Vagina (tissue), 2 donors: Measurements from ENCODE around the gene PHACTR2. TPM values are rescaled to one million over a fixed set of nuclear protein-coding genes. Genes with fewer than 3 reads are reported as not detected.
"Not testable (repeated sequence)": the region's sequence is repeated elsewhere in the genome, so short reads cannot be mapped to it uniquely, and the experiment has no call there.

Experiments
- DNase-seq, 2 donors: peaks; one replicate each; pipeline ENCODE4 v3.0.0-alpha.2; 2017; ENCODE audit errors: extremely low spot score in 2 of 2
- H3K27ac ChIP-seq: fragments of 200-600 bp; sonication (generic); one replicate; pipeline ENCODE4 v1.5.1; 2019
- H3K27me3 ChIP-seq: fragments of 200-600 bp; sonication (generic); one replicate; pipeline ENCODE4 v1.5.1; 2019
- H3K36me3 ChIP-seq, 2 donors: fragments of 200-600 bp; sonication (generic); one replicate each; pipeline ENCODE4 v1.5.1; 2017 to 2019
- H3K4me1 ChIP-seq: fragments of 200-600 bp; sonication (generic); one replicate; pipeline ENCODE4 v1.5.1; 2019
- H3K4me3 ChIP-seq, 2 donors: fragments of 200-600 bp; sonication (generic); 1 replicate in 1 of 2; 2 replicates in 1 of 2; pipeline ENCODE4 v1.5.1; 2016 to 2019
- H3K9me3 ChIP-seq: fragments of 200-600 bp; sonication (generic); one replicate; pipeline ENCODE4 v1.5.1; 2019
- POLR2A ChIP-seq, 2 donors: fragments of 450-650 bp; IDR thresholded peaks; one replicate each; pipeline ENCODE4 v1.6.1; 2017; ENCODE audit warnings: antibody characterized with exemption in 2 of 2, mild to moderate bottlenecking in 2 of 2, moderate library complexity in 2 of 2
- POLR2AphosphoS5 ChIP-seq, 2 donors: sonication (generic); formaldehyde crosslinking; IDR thresholded peaks; one replicate each; pipeline ENCODE4 v1.9.0; 2017; ENCODE audit warnings: antibody characterized with exemption in 2 of 2, mild to moderate bottlenecking in 2 of 2, low read depth in 1 of 2; ENCODE audit not compliant: insufficient read depth in 1 of 2
- intact Hi-C: fragments of 100-400 bp; cut with DNase I; formaldehyde crosslinking; loops from one replicate; pipeline ENCODE4 v1.15.1; 2023
- total RNA-seq: library from RNA; depleted of rRNA; stranded (reverse); fragments of >200 nt; gene quantifications from one replicate; pipeline ENCODE4 v1.2.3, GENCODE V29; 2016
- TF ChIP-seq, protein P1 (sequence below), 3 experiments: fragments of 450-650 bp in 2 of 3; fragments of 200-600 bp in 1 of 3; sonication (generic) in 1 of 3; IDR thresholded peaks; one replicate each; pipeline ENCODE4 v1.5.1; 2017 to 2019; ENCODE audit warnings: antibody characterized with exemption in 3 of 3, mild to moderate bottlenecking in 2 of 3, moderate library complexity in 2 of 3

Gene PHACTR2
- total RNA-seq, 1 donor from 2014 or later = 61.6 TPM

DNA sequence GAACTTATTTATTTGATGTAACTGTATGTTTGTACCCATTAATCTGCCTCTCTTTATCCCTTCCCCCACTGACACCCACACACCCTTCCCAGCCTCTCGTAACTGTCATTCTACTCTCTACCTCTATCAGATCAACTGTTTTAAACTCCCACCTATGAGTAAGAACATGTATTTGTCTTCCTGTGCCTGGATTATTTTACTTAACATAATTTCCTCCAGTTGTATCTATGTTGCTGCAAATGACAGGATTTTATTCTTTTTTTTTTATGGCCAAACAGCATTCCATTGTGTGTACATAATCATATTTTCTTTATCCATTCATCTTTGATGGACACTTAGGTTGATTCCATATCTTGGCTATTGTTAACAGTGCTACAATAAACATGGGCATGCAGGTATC, 49.3 kb downstream of the PHACTR2 start:
- no peak for DNase-seq
- Histone ChIP-seq H3K27me3 (no peaks in the 10 kb centered on the region), H3K36me3 (no peaks in the 10 kb centered on the region), H3K4me1 (no peaks in the 10 kb centered on the region), H3K4me3 (no peak overlapping the region), H3K27ac (no peak overlapping the region), H3K9me3 (no peaks in the 10 kb centered on the region)
- TF ChIP-seq, protein P1, sequence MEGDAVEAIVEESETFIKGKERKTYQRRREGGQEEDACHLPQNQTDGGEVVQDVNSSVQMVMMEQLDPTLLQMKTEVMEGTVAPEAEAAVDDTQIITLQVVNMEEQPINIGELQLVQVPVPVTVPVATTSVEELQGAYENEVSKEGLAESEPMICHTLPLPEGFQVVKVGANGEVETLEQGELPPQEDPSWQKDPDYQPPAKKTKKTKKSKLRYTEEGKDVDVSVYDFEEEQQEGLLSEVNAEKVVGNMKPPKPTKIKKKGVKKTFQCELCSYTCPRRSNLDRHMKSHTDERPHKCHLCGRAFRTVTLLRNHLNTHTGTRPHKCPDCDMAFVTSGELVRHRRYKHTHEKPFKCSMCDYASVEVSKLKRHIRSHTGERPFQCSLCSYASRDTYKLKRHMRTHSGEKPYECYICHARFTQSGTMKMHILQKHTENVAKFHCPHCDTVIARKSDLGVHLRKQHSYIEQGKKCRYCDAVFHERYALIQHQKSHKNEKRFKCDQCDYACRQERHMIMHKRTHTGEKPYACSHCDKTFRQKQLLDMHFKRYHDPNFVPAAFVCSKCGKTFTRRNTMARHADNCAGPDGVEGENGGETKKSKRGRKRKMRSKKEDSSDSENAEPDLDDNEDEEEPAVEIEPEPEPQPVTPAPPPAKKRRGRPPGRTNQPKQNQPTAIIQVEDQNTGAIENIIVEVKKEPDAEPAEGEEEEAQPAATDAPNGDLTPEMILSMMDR (IDR thresholded peaks at IDR 0.05) = no peak
- no peak for TF ChIP-seq POLR2AphosphoS5 (IDR thresholded peaks at IDR 0.05; ENCODE audit: insufficient read depth in 1 of 2, low read depth in 1 of 2)
- no peak for TF ChIP-seq POLR2A (IDR thresholded peaks at IDR 0.05)
- intact Hi-C loops = no loop called here

DNA sequence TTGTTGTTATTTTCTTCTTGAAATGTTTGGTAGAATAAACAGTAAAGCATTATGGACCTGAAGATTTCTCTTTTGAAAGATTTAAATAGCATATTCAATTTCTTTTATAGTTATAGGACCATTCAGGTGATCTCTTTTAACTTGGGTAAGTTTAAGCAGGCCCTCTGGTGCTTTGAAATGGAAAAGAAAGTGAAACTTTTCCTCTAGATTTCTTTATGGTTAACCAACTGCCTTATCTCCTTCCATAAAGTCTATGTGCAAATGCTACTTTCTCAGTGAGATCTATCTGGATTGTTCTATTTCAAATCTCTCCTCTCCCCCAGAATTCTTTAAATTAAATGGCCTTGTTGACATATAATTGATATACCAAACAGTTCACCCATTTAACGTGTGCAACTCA, 54.0 kb downstream of the PHACTR2 start:
- TF ChIP-seq POLR2AphosphoS5 (IDR thresholded peaks at IDR 0.05; ENCODE audit: insufficient read depth in 1 of 2, low read depth in 1 of 2) (no peak), POLR2A (IDR thresholded peaks at IDR 0.05) (no peak)
- TF ChIP-seq, protein P1 (IDR thresholded peaks at IDR 0.05) = no peak
- no peak overlapping the region for H3K27ac ChIP-seq
- peaks cover 9% of the 10 kb centered on the region for H3K4me1 ChIP-seq
- no peaks in the 10 kb centered on the region for H3K36me3 ChIP-seq
- no peaks in the 10 kb centered on the region for H3K9me3 ChIP-seq
- H3K4me3 ChIP-seq = no peak overlapping the region
- H3K27me3 ChIP-seq = no peaks in the 10 kb centered on the region
- intact Hi-C loops = no loop called here
- no peak for DNase-seq

DNA sequence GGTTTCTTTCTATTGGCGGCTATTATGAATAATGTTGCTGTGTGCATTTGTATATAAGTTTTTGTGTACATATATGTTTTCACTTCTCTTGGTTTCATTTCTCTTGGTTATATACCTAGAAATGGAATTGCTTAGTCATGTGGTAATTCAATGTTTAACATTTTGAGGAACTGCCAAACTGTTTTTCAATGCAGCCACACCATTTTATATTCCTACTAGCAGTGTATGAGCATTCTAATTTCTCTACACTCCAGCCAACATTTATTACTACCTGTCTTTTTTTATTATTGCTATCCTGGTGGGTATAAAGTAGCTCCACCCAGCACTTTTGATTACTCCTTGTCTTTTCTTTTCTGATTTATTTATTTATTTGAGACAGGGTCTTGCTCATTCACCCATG, 54.8 kb downstream of the PHACTR2 start:
- H3K4me3 ChIP-seq = no peak overlapping the region
- no peak for TF ChIP-seq POLR2A (IDR thresholded peaks at IDR 0.05)
- TF ChIP-seq, protein P1 (IDR thresholded peaks at IDR 0.05) = no peak
- H3K27me3 ChIP-seq = no peaks in the 10 kb centered on the region
- no peaks in the 10 kb centered on the region for H3K36me3 ChIP-seq
- H3K27ac ChIP-seq = no peak overlapping the region
- peaks cover 9% of the 10 kb centered on the region for H3K4me1 ChIP-seq
- no peaks in the 10 kb centered on the region for H3K9me3 ChIP-seq
- intact Hi-C loops = no loop called here
- DNase-seq = no peak

DNA sequence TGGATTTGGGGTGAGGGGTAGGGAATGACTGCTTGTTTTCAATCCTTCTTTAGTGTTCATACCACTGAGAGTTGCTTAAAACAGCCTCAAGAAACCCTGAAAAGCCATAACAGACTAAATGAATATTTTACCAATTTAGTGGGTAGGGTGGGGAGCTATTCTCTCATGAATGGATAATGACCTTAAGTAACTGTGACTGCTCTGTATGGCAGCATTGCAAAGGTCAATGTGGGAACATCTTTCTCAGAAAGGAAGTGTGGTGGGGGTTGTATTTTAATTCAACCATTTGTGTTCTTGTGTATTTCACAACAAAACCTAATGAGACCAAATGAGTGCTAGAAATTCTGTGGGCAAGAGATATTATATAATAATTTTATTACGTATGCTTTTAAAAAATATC, 55.7 kb downstream of the PHACTR2 start:
- TF ChIP-seq POLR2AphosphoS5 (IDR thresholded peaks at IDR 0.05; ENCODE audit: insufficient read depth in 1 of 2, low read depth in 1 of 2) = no peak
- Histone ChIP-seq H3K4me3 (no peak overlapping the region), H3K36me3 (no peaks in the 10 kb centered on the region), H3K27ac (no peak overlapping the region), H3K27me3 (no peaks in the 10 kb centered on the region), H3K9me3 (no peaks in the 10 kb centered on the region), H3K4me1 (peaks cover 9% of the 10 kb centered on the region)
- intact Hi-C loops = no loop called here
- DNase-seq = no peak

DNA sequence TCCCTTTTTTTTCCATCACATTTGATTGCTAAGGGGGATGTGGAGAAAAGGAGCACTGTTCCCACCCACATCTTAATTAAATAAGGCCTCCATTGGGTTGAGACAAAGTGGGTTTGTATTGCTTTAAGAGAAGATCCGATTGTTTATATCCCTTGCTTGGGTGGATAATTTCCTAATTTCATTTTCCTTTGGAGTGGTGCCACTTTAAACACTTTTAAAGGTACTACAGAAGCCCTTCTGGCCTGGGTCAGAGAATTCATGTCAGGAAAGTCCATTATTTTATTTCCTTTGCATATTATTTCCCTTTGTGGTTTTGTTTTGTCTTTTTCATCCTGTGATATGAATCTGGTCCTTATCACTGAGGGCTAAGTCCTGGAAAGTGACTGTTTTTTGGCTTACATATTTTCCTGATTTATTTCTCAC, 56.9 kb downstream of the PHACTR2 start:
- Histone ChIP-seq H3K4me1 (peaks cover 9% of the 10 kb centered on the region), H3K27me3 (no peaks in the 10 kb centered on the region), H3K9me3 (no peaks in the 10 kb centered on the region), H3K4me3 (no peak overlapping the region), H3K27ac (no peak overlapping the region), H3K36me3 (no peaks in the 10 kb centered on the region)
- no peak for DNase-seq
- TF ChIP-seq POLR2AphosphoS5 (IDR thresholded peaks at IDR 0.05; ENCODE audit: insufficient read depth in 1 of 2, low read depth in 1 of 2) (peak in 1 of 2 donors; percentile 77), POLR2A (IDR thresholded peaks at IDR 0.05) (no peak)
- TF ChIP-seq, protein P1 (IDR thresholded peaks at IDR 0.05) = no peak
- intact Hi-C loops = no loop called here

DNA sequence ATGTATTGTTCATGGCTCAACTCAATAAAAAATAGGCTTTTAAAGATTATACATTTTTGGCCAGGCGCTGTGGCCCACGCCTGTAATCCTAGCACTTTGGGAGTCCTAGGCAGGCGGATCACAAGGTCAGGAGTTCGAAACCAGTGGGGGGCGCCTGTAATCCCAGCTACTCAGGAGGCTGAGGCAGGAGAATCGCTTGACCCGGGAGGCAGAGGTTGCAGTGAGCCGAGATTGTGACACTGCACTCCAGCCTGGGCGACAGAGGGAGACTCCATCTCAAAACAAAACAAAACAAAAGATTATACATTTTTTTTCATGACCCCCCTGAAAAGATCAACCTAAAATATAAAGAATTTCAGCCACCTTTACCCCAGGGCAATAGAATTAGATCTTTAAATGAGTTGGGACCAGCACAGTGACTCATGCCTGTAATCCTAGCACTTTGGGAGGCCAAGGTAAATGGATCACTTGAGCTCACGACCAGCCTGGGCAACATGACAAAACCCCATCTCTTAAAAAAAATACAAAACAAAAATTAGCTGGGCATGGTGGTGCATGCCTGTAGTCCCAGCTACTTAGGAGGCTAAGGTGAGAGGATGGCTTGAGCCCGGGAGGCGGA, 60.4 kb downstream of the PHACTR2 start:
- H3K27ac ChIP-seq, H3K27me3 ChIP-seq, DNase-seq, intact Hi-C loops, H3K36me3 ChIP-seq, H3K4me3 ChIP-seq, H3K9me3 ChIP-seq: not testable (repeated sequence)
- peaks cover 10% of the 10 kb centered on the region for H3K4me1 ChIP-seq
